ENCODE results near the gene SLC5A3. TPM values are rescaled to one million over a fixed set of nuclear protein-coding genes. Genes with fewer than 3 reads are reported as not detected.

Gene SLC5A3
- polyA plus RNA-seq, 1 donor from 2014 or later: 18.2 TPM

GRCh38 chr21:34080710-34081109 lies 7.3 kb downstream of the SLC5A3 start:
- no peak for TF ChIP-seq EZH2 (IDR thresholded peaks at IDR 0.05; ENCODE audit: borderline replicate concordance, insufficient read depth, low read length, poor library complexity, severe bottlenecking)
- no peak for TF ChIP-seq SMC3 (conservative IDR thresholded peaks at IDR 0.05; ENCODE audit: poor library complexity)
- TF ChIP-seq REST (IDR thresholded peaks at IDR 0.05; ENCODE audit: borderline replicate concordance): no peak
- no peak for TF ChIP-seq CTCF (IDR thresholded peaks at IDR 0.05; ENCODE audit: poor library complexity, severe bottlenecking)
- no peak for TF ChIP-seq EP300 (conservative IDR thresholded peaks at IDR 0.05; ENCODE audit: poor library complexity, severe bottlenecking)
- TF ChIP-seq MXI1 (conservative IDR thresholded peaks at IDR 0.05; ENCODE audit: poor library complexity, severe bottlenecking): no peak
- Histone ChIP-seq H2AFZ (ENCODE audit: low read depth, low read length) (no peak overlapping the region), H3K4me3 (ENCODE audit: low read length) (no peak overlapping the region), H4K20me1 (ENCODE audit: insufficient read depth) (no peaks in the 10 kb centered on the region), H3K9me3 (ENCODE audit: low read length) (no peaks in the 10 kb centered on the region), H3K9me2 (ENCODE audit: insufficient read depth, low read length) (no peaks in the 10 kb centered on the region), H3K36me3 (ENCODE audit: insufficient read depth, low read length) (no peaks in the 10 kb centered on the region), H3K79me2 (replicated peaks; ENCODE audit: insufficient read depth, low read length) (peaks cover 63% of the 10 kb centered on the region), H3K27ac (ENCODE audit: low read length) (no peak overlapping the region), H3K27me3 (ENCODE audit: insufficient read depth, low read depth, low read length) (no peaks in the 10 kb centered on the region), H3F3A (ENCODE audit: insufficient read depth, low read length, poor library complexity, severe bottlenecking) (no peaks in the 10 kb centered on the region), H3K9ac (ENCODE audit: low read length) (no peak overlapping the region), H3K4me2 (ENCODE audit: low read length) (no peak overlapping the region)

DNA sequence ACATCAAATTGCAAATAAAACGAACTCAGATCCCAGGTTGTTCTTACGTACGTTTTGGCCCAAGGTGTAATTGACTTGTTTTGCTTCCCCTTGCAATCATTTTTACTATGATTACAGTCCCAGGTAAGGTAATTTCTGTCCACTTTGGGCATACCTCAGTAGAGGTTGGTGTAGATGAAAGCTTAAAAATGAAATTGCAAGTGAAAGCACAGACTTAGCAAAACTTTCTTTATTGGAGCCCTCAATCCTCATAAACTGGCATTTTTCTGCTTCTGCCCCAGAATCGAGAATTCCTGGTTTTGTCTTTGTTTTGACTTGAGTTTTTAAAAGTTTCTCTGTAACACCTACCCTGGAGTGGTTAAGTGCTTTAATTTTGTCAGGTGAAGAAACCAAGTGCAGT lies 9.4 kb downstream of the SLC5A3 start:
- no peaks in the 10 kb centered on the region for H3F3A ChIP-seq (ENCODE audit: insufficient read depth, low read length, poor library complexity, severe bottlenecking)
- H3K79me2 ChIP-seq (replicated peaks; ENCODE audit: insufficient read depth, low read length): peaks cover 51% of the 10 kb centered on the region
- TF ChIP-seq RAD21 (conservative IDR thresholded peaks at IDR 0.05) (no peak), REST (IDR thresholded peaks at IDR 0.05; ENCODE audit: borderline replicate concordance) (no peak), EZH2 (IDR thresholded peaks at IDR 0.05; ENCODE audit: borderline replicate concordance, insufficient read depth, low read length, poor library complexity, severe bottlenecking) (no peak), TAF1 (IDR thresholded peaks at IDR 0.05; ENCODE audit: low read depth) (no peak), CTCF (IDR thresholded peaks at IDR 0.05; ENCODE audit: poor library complexity, severe bottlenecking) (no peak), SMC3 (conservative IDR thresholded peaks at IDR 0.05; ENCODE audit: poor library complexity) (no peak), POLR2AphosphoS5 (IDR thresholded peaks at IDR 0.05) (no peak), MXI1 (conservative IDR thresholded peaks at IDR 0.05; ENCODE audit: poor library complexity, severe bottlenecking) (no peak), EP300 (conservative IDR thresholded peaks at IDR 0.05; ENCODE audit: poor library complexity, severe bottlenecking) (no peak)
- no peak overlapping the region for H3K4me3 ChIP-seq (ENCODE audit: low read length)
- no peaks in the 10 kb centered on the region for H4K20me1 ChIP-seq (ENCODE audit: insufficient read depth)
- no peaks in the 10 kb centered on the region for H3K27me3 ChIP-seq (ENCODE audit: insufficient read depth, low read depth, low read length)
- no peaks in the 10 kb centered on the region for H3K9me2 ChIP-seq (ENCODE audit: insufficient read depth, low read length)
- H3K9ac ChIP-seq (ENCODE audit: low read length): no peak overlapping the region
- H3K27ac ChIP-seq (ENCODE audit: low read length): no peak overlapping the region
- H2AFZ ChIP-seq (ENCODE audit: low read depth, low read length): no peak overlapping the region
- H3K4me2 ChIP-seq (ENCODE audit: low read length): no peak overlapping the region
- H3K36me3 ChIP-seq (ENCODE audit: insufficient read depth, low read length): no peaks in the 10 kb centered on the region
- no peaks in the 10 kb centered on the region for H3K9me3 ChIP-seq (ENCODE audit: low read length)

All from neural cell (in vitro differentiated cells).